GM15510 (cell line): ENCODE results near the gene SNAPC2.

ENCODE experiments used
- POLR2A ChIP-seq: IDR thresholded peaks from 3 replicates; pipeline ENCODE4 v1.6.1; 2011; ENCODE audit warnings: borderline replicate concordance; ENCODE audit not compliant: insufficient read length; ENCODE audit errors: extremely low read depth

The SNAPC2 gene

GRCh38 chr19:7923295-7924191, 3.4 kb downstream of the SNAPC2 start:
- TF ChIP-seq POLR2A: no peak

GRCh38 chr19:7924241-7924640, 4.1 kb downstream of the SNAPC2 start:
- TF ChIP-seq POLR2A: no peak

- TF ChIP-seq POLR2A: no peak
Measured at GRCh38 chr19:7924651-7925170, 4.6 kb downstream of the SNAPC2 start.

- no peak for TF ChIP-seq POLR2A
Measured at GRCh38 chr19:7925171-7925851, 5.2 kb downstream of the SNAPC2 start.

- TF ChIP-seq POLR2A: no peak
Measured at GRCh38 chr19:7926021-7926726, 6.0 kb downstream of the SNAPC2 start, which contains the start of gene CTXN1. Gene CTXN1 (minus strand): TSS chr19:7926135. CDS start chr19:7925538, 597 bp downstream.

- TF ChIP-seq POLR2A: no peak
Measured at GRCh38 chr19:7926727-7927604, 6.8 kb downstream of the SNAPC2 start.

GRCh38 chr19:7927605-7928333, 7.6 kb downstream of the SNAPC2 start:
- TF ChIP-seq POLR2A: no peak

GRCh38 chr19:7928334-7928706, 8.2 kb downstream of the SNAPC2 start:
- TF ChIP-seq POLR2A: no peak

GRCh38 chr19:7928741-7929701, 8.9 kb downstream of the SNAPC2 start:
- TF ChIP-seq POLR2A: no peak

GRCh38 chr19:7930765-7931164, 10.6 kb downstream of the SNAPC2 start:
- no peak for TF ChIP-seq POLR2A

- no peak for TF ChIP-seq POLR2A
Measured at GRCh38 chr19:7931221-7932061, 11.3 kb downstream of the SNAPC2 start.
